Activated T-cell treated with anti-CD3 and anti-CD28 coated beads, Interleukin-2, amount 50 U/mL, for 4 hours (primary cell): ENCODE results near the gene OSER1. TPM values are rescaled to one million over a fixed set of nuclear protein-coding genes. Genes with fewer than 3 reads are reported as not detected.

Experiments used
- ATAC-seq, 2 donors: fragments of 200-7000 bp; cut with Tn5 transposase; one replicate each; pipeline ENCODE4 v1.10.0; 2021
- DNase-seq: peaks from one replicate; pipeline ENCODE4 v3.0.0-alpha.2; 2020
- H3K27me3 Mint-ChIP-seq: one replicate; pipeline ENCODE4 v1.8.0; 2021; ENCODE audit warnings: low read depth, mixed read lengths
- H3K36me3 Mint-ChIP-seq: one replicate; pipeline ENCODE4 v1.8.0; 2022; ENCODE audit warnings: mixed read lengths; ENCODE audit not compliant: insufficient read depth
- H3K4me1 Mint-ChIP-seq: one replicate; pipeline ENCODE4 v1.8.0; 2021; ENCODE audit warnings: low read depth, mixed read lengths
- H3K4me3 Mint-ChIP-seq: one replicate; pipeline ENCODE4 v1.8.0; 2021; ENCODE audit warnings: mild to moderate bottlenecking, moderate library complexity, mixed read lengths
- H3K9me3 Mint-ChIP-seq: one replicate; pipeline ENCODE4 v1.8.0; 2021; ENCODE audit warnings: mixed read lengths
- total RNA-seq, 3 donors: library from RNA; stranded (reverse); gene quantifications; one replicate each; pipeline ENCODE4 v1.2.1, GENCODE V29; 2021

The OSER1 gene
- total RNA-seq, 3 donors from 2014 or later, result 17.9 to 19.7 (median 19.2) TPM

GRCh38 chr20:44183282-44183681, 27.3 kb downstream of the OSER1 start:
- no peaks in the 10 kb centered on the region for H3K9me3 Mint-ChIP-seq
- peaks cover 52% of the 10 kb centered on the region for H3K27me3 Mint-ChIP-seq
- H3K36me3 Mint-ChIP-seq, result no peaks in the 10 kb centered on the region
- ATAC-seq, result no peak
- H3K4me3 Mint-ChIP-seq, result no peak overlapping the region
- no peak for DNase-seq
- H3K4me1 Mint-ChIP-seq, result peaks cover 12% of the 10 kb centered on the region

GRCh38 chr20:44182863-44183262, 27.7 kb downstream of the OSER1 start:
- Mint-ChIP-seq H3K27me3 (peaks cover 48% of the 10 kb centered on the region), H3K36me3 (no peaks in the 10 kb centered on the region), H3K4me1 (peaks cover 8% of the 10 kb centered on the region), H3K9me3 (no peaks in the 10 kb centered on the region), H3K4me3 (no peak overlapping the region)
- no peak for ATAC-seq
- DNase-seq, result no peak

- Mint-ChIP-seq H3K36me3 (no peaks in the 10 kb centered on the region), H3K4me1 (peaks cover 3% of the 10 kb centered on the region), H3K9me3 (no peaks in the 10 kb centered on the region), H3K4me3 (no peak overlapping the region), H3K27me3 (peaks cover 44% of the 10 kb centered on the region)
- DNase-seq, result no peak
- no peak for ATAC-seq
Measured at GRCh38 chr20:44182135-44182765, 28.3 kb downstream of the OSER1 start.

GRCh38 chr20:44181611-44182010, 29.0 kb downstream of the OSER1 start:
- no peaks in the 10 kb centered on the region for H3K36me3 Mint-ChIP-seq
- H3K27me3 Mint-ChIP-seq, result peaks cover 39% of the 10 kb centered on the region
- H3K9me3 Mint-ChIP-seq, result no peaks in the 10 kb centered on the region
- DNase-seq (no peak), ATAC-seq (no peak)
- peaks cover under 1% of the 10 kb centered on the region for H3K4me1 Mint-ChIP-seq
- no peak overlapping the region for H3K4me3 Mint-ChIP-seq

GRCh38 chr20:44180814-44181213, 29.8 kb downstream of the OSER1 start:
- Mint-ChIP-seq H3K36me3 (peaks cover 2% of the 10 kb centered on the region), H3K27me3 (peaks cover 35% of the 10 kb centered on the region), H3K4me3 (no peak overlapping the region), H3K9me3 (no peaks in the 10 kb centered on the region), H3K4me1 (no peaks in the 10 kb centered on the region)
- no peak for DNase-seq
- no peak for ATAC-seq

- Mint-ChIP-seq H3K4me3 (no peak overlapping the region), H3K36me3 (peaks cover 2% of the 10 kb centered on the region), H3K27me3 (peaks cover 24% of the 10 kb centered on the region), H3K9me3 (no peaks in the 10 kb centered on the region), H3K4me1 (no peaks in the 10 kb centered on the region)
- ATAC-seq (no peak), DNase-seq (no peak)
Measured at GRCh38 chr20:44176833-44177534, 33.6 kb downstream of the OSER1 start.

GRCh38 chr20:44174996-44175765, 35.4 kb downstream of the OSER1 start:
- peaks cover 24% of the 10 kb centered on the region for H3K27me3 Mint-ChIP-seq
- no peaks in the 10 kb centered on the region for H3K4me1 Mint-ChIP-seq
- no peak for DNase-seq
- no peak for ATAC-seq
- peaks cover 2% of the 10 kb centered on the region for H3K36me3 Mint-ChIP-seq
- no peaks in the 10 kb centered on the region for H3K9me3 Mint-ChIP-seq
- no peak overlapping the region for H3K4me3 Mint-ChIP-seq

- ATAC-seq, result no peak
- no peak for DNase-seq
- peaks cover 28% of the 10 kb centered on the region for H3K27me3 Mint-ChIP-seq
- peaks cover 2% of the 10 kb centered on the region for H3K36me3 Mint-ChIP-seq
- H3K9me3 Mint-ChIP-seq, result no peaks in the 10 kb centered on the region
- H3K4me1 Mint-ChIP-seq, result no peaks in the 10 kb centered on the region
- H3K4me3 Mint-ChIP-seq, result no peak overlapping the region
Measured at GRCh38 chr20:44173846-44174245, 36.7 kb downstream of the OSER1 start.

GRCh38 chr20:44173116-44173515, 37.5 kb downstream of the OSER1 start:
- no peak overlapping the region for H3K4me3 Mint-ChIP-seq
- ATAC-seq, result no peak
- H3K27me3 Mint-ChIP-seq, result peaks cover 27% of the 10 kb centered on the region

GRCh38 chr20:44172572-44172950, 38.0 kb downstream of the OSER1 start:
- H3K36me3 Mint-ChIP-seq, result peaks cover 2% of the 10 kb centered on the region
- ATAC-seq (no peak), DNase-seq (no peak)
- no peaks in the 10 kb centered on the region for H3K9me3 Mint-ChIP-seq
- no peaks in the 10 kb centered on the region for H3K4me1 Mint-ChIP-seq
- peaks cover 27% of the 10 kb centered on the region for H3K27me3 Mint-ChIP-seq
- no peak overlapping the region for H3K4me3 Mint-ChIP-seq

More at GRCh38 chr20:44173116-44173515, 37.5 kb downstream of the OSER1 start:
- H3K9me3 Mint-ChIP-seq, result no peaks in the 10 kb centered on the region
- peaks cover 2% of the 10 kb centered on the region for H3K36me3 Mint-ChIP-seq
- no peaks in the 10 kb centered on the region for H3K4me1 Mint-ChIP-seq
- no peak for DNase-seq

- Mint-ChIP-seq H3K9me3 (no peaks in the 10 kb centered on the region), H3K36me3 (peaks cover 2% of the 10 kb centered on the region), H3K27me3 (peaks cover 23% of the 10 kb centered on the region), H3K4me1 (no peaks in the 10 kb centered on the region), H3K4me3 (no peak overlapping the region)
- ATAC-seq (no peak), DNase-seq (no peak)
Measured at GRCh38 chr20:44171775-44172571, 38.6 kb downstream of the OSER1 start.

GRCh38 chr20:44170816-44171410, 39.7 kb downstream of the OSER1 start:
- no peak overlapping the region for H3K4me3 Mint-ChIP-seq
- ATAC-seq, result no peak
- H3K9me3 Mint-ChIP-seq, result no peaks in the 10 kb centered on the region
- H3K4me1 Mint-ChIP-seq, result no peaks in the 10 kb centered on the region
- H3K27me3 Mint-ChIP-seq, result peaks cover 23% of the 10 kb centered on the region
- no peak for DNase-seq
- peaks cover under 1% of the 10 kb centered on the region for H3K36me3 Mint-ChIP-seq

GRCh38 chr20:44167736-44168135, 42.8 kb downstream of the OSER1 start:
- peaks cover 3% of the 10 kb centered on the region for H3K9me3 Mint-ChIP-seq
- no peaks in the 10 kb centered on the region for H3K4me1 Mint-ChIP-seq
- peaks cover 34% of the 10 kb centered on the region for H3K27me3 Mint-ChIP-seq
- no peaks in the 10 kb centered on the region for H3K36me3 Mint-ChIP-seq
- ATAC-seq (no peak), DNase-seq (no peak)
- no peak overlapping the region for H3K4me3 Mint-ChIP-seq

GRCh38 chr20:44166477-44166876, 44.1 kb downstream of the OSER1 start:
- Mint-ChIP-seq H3K4me3 (no peak overlapping the region), H3K4me1 (no peaks in the 10 kb centered on the region), H3K36me3 (no peaks in the 10 kb centered on the region), H3K9me3 (peaks cover 3% of the 10 kb centered on the region), H3K27me3 (peaks cover 38% of the 10 kb centered on the region)
- DNase-seq (no peak), ATAC-seq (no peak)
